Endometrium (tissue), 2 donors: ENCODE results near the gene ITIH5.

Source experiments
- FAIRE-seq: peaks from 2 replicates; lab custom pipeline; 2012; peaks lifted over from hg19 to GRCh38; lab: Jason Lieb, UNC
- donor health status: control.
- donor health status: control.

Gene ITIH5

GRCh38 chr10:7626283-7626682 lies 40.5 kb downstream of the ITIH5 start:
- FAIRE-seq: no peak

- FAIRE-seq: no peak
These were observed 40.9 kb downstream of the ITIH5 start for GRCh38 chr10:7625836-7626235.

GRCh38 chr10:7625009-7625408 lies 41.8 kb downstream of the ITIH5 start:
- no peak for FAIRE-seq

- FAIRE-seq: no peak
These were observed 43.8 kb downstream of the ITIH5 start for GRCh38 chr10:7622969-7623368.

- FAIRE-seq: peak; percentile 77
These were observed 48.3 kb downstream of the ITIH5 start for GRCh38 chr10:7618461-7618860.

GRCh38 chr10:7611909-7612308 lies 54.9 kb downstream of the ITIH5 start:
- no peak for FAIRE-seq

- no peak for FAIRE-seq
These were observed 55.9 kb downstream of the ITIH5 start for GRCh38 chr10:7610651-7611389.

GRCh38 chr10:7610026-7610425 lies 56.7 kb downstream of the ITIH5 start:
- no peak for FAIRE-seq

- FAIRE-seq: no peak
These were observed 57.2 kb downstream of the ITIH5 start for GRCh38 chr10:7609556-7609955.

GRCh38 chr10:7608001-7608400 lies 58.8 kb downstream of the ITIH5 start:
- no peak for FAIRE-seq

- FAIRE-seq: no peak
These were observed 59.8 kb downstream of the ITIH5 start for GRCh38 chr10:7606951-7607404.

GRCh38 chr10:7605565-7606295 lies 61.0 kb downstream of the ITIH5 start:
- no peak for FAIRE-seq

- FAIRE-seq: no peak
These were observed 65.6 kb downstream of the ITIH5 start for GRCh38 chr10:7601023-7601656.

GRCh38 chr10:7598771-7599170 lies 68.0 kb downstream of the ITIH5 start:
- FAIRE-seq: no peak

- FAIRE-seq: no peak
These were observed 70.4 kb downstream of the ITIH5 start for GRCh38 chr10:7596356-7596755.

- FAIRE-seq: no peak
These were observed 72.9 kb downstream of the ITIH5 start for GRCh38 chr10:7593905-7594304.

- no peak for FAIRE-seq
These were observed 73.7 kb downstream of the ITIH5 start for GRCh38 chr10:7593063-7593462.

- FAIRE-seq: no peak
These were observed 74.1 kb downstream of the ITIH5 start for GRCh38 chr10:7592627-7593026.

GRCh38 chr10:7590271-7590670 lies 76.5 kb downstream of the ITIH5 start:
- no peak for FAIRE-seq

- FAIRE-seq: no peak
These were observed 77.0 kb downstream of the ITIH5 start for GRCh38 chr10:7589748-7590147.

GRCh38 chr10:7587865-7588188 lies 78.9 kb downstream of the ITIH5 start:
- FAIRE-seq: no peak

GRCh38 chr10:7587168-7587864 lies 79.5 kb downstream of the ITIH5 start:
- no peak for FAIRE-seq

GRCh38 chr10:7585228-7585627 lies 81.5 kb downstream of the ITIH5 start:
- FAIRE-seq: no peak
